RWPE1 (cell line): ENCODE measurements around the gene ACSF3.

Experiments
- CTCF ChIA-PET: fragments of 350-600 bp; sonication (Branson Sonifier 250); formaldehyde crosslinking; extraction: SDS; loops from one replicate; lab custom pipeline; 2021; lab: Yijun Ruan, JAX
- POLR2A ChIA-PET: fragments of 400-600 bp; formaldehyde crosslinking; extraction: SDS; loops from one replicate; lab custom pipeline; 2020; ENCODE audit warnings: antibody characterized with exemption; ENCODE audit not compliant: low non-redundant PET; lab: Yijun Ruan, JAX
- DNase-seq: peaks from one replicate; pipeline ENCODE4 v3.0.0; 2012; ENCODE audit warnings: low spot score
- H3K27ac ChIP-seq: fragments of 450-650 bp; 2 replicates; pipeline ENCODE4 v1.5.1; 2017
- CTCF ChIP-seq: fragments of 450-650 bp; conservative IDR thresholded peaks from 2 replicates; pipeline ENCODE4 v1.5.1; 2017; ENCODE audit warnings: low read depth, mild to moderate bottlenecking

The ACSF3 gene

GRCh38 chr16:89176717-89177116, 83.1 kb downstream of the ACSF3 start:
- no peak for DNase-seq
- no peak for TF ChIP-seq CTCF
- ChIA-PET POLR2A (no interaction called here), CTCF (interaction anchor here (0.5 kb wide), 1 partner anchor 444 kb away, joined by 3 read pairs; no protein-coding TSS in a partner anchor)
- H3K27ac ChIP-seq: no peak overlapping the region

GRCh38 chr16:89177501-89177900, 83.8 kb downstream of the ACSF3 start:
- POLR2A ChIA-PET: interaction anchor here (0.8 kb wide), 1 partner anchor 40 kb away, joined by 3 read pairs; the partner anchor contains the start of gene ZNF778
- CTCF ChIA-PET: interaction anchor here (0.5 to 1.1 kb wide), 2 partner anchors 21 to 444 kb away, joined by 3 read pairs; no protein-coding TSS in a partner anchor

GRCh38 chr16:89178453-89179147, 84.9 kb downstream of the ACSF3 start:
- no peak for DNase-seq
- POLR2A ChIA-PET: interaction anchor here (0.8 kb wide), 1 partner anchor 39 kb away, joined by 3 read pairs; the partner anchor contains the start of gene ZNF778

More at GRCh38 chr16:89177501-89177900, 83.8 kb downstream of the ACSF3 start:
- no peak for DNase-seq
- no peak for TF ChIP-seq CTCF
- H3K27ac ChIP-seq: no peak overlapping the region

GRCh38 chr16:89179148-89179484, 85.5 kb downstream of the ACSF3 start:
- ChIA-PET CTCF (no interaction called here), POLR2A (no interaction called here)
- H3K27ac ChIP-seq: no peak overlapping the region
- TF ChIP-seq CTCF: no peak
- DNase-seq: no peak

More at GRCh38 chr16:89178453-89179147, 84.9 kb downstream of the ACSF3 start:
- CTCF ChIA-PET: interaction anchor here (0.6 to 1.1 kb wide), 2 partner anchors 22 to 1382 kb away, joined by 3 to 4 read pairs; no protein-coding TSS in a partner anchor
- TF ChIP-seq CTCF: no peak
- no peak overlapping the region for H3K27ac ChIP-seq

- TF ChIP-seq CTCF: no peak
- no peak overlapping the region for H3K27ac ChIP-seq
- ChIA-PET CTCF (no interaction called here), POLR2A (no interaction called here)
- DNase-seq: no peak
Measured at GRCh38 chr16:89179656-89180315, 86.1 kb downstream of the ACSF3 start.

GRCh38 chr16:89183463-89183862, 89.8 kb downstream of the ACSF3 start:
- DNase-seq: no peak
- TF ChIP-seq CTCF: no peak
- POLR2A ChIA-PET: interaction anchor here (0.5 kb wide), 1 partner anchor 41 kb away, joined by 3 read pairs; no protein-coding TSS in a partner anchor
- CTCF ChIA-PET: no interaction called here
- H3K27ac ChIP-seq: no peak overlapping the region
